Endothelial cell of umbilical vein (primary cell): ENCODE data around the gene CAMKMT. TPM values are rescaled to one million over a fixed set of nuclear protein-coding genes. Genes with fewer than 3 reads are reported as not detected.

Source experiments
- BruUV-seq: library from RNA; stranded (reverse); fragments of 400-500 nt; replicated peaks from 2 replicates; lab custom pipeline; 2021; lab: Mats Ljungman, UMichigan
- CTCF ChIA-PET: fragments of 300-600, 350-600 bp; sonication (Branson Sonifier 250); formaldehyde crosslinking; loops from one replicate; lab custom pipeline; 2021; ENCODE audit warnings: antibody characterized with exemption, inconsistent platforms; lab: Charles Lee
- POLR2A ChIA-PET: fragments of 300-600, 350-600 bp; sonication (Branson Sonifier 250); formaldehyde crosslinking; loops from one replicate; lab custom pipeline; 2021; ENCODE audit warnings: antibody characterized with exemption, inconsistent platforms; lab: Charles Lee
- DNase-seq: peaks from one replicate; pipeline ENCODE4 v3.0.0-alpha.2; 2011; ENCODE audit warnings: low read depth, low spot score
- FAIRE-seq: peaks from 2 replicates; lab custom pipeline; 2011; peaks lifted over from hg19 to GRCh38; lab: Jason Lieb, UNC
- H2AFZ ChIP-seq: 2 replicates; pipeline ENCODE4 v1.6.0; 2012; ENCODE audit warnings: low read depth, low read length, control low read depth, inconsistent platforms
- H3K27ac ChIP-seq: 2 replicates; pipeline ENCODE4 v1.5.1; 2011; ENCODE audit warnings: low read depth, mild to moderate bottlenecking, control low read depth, low read length, moderate library complexity; ENCODE audit not compliant: insufficient read depth
- H3K27me3 ChIP-seq, 2 experiments: 2 replicates each; pipeline versions ENCODE4 v1.6.0 to v1.6.1; 2011; ENCODE audit warnings: low read length in 2 of 2, mixed read lengths in 1 of 2; ENCODE audit not compliant: control insufficient read depth in 2 of 2, insufficient read depth in 2 of 2
- H3K36me3 ChIP-seq, 2 experiments: 2 replicates in 1 of 2; 3 replicates in 1 of 2; pipeline ENCODE4 v1.5.1; 2011; ENCODE audit warnings: low read length in 2 of 2, mild to moderate bottlenecking in 1 of 2, moderate library complexity in 1 of 2; ENCODE audit not compliant: control insufficient read depth in 2 of 2, insufficient read depth in 2 of 2; ENCODE audit errors: extremely low read depth in 1 of 2
- H3K4me1 ChIP-seq: 3 replicates; pipeline ENCODE4 v1.5.1; 2011; ENCODE audit warnings: mild to moderate bottlenecking, low read length; ENCODE audit not compliant: control insufficient read depth, insufficient read depth; ENCODE audit errors: extremely low read depth
- H3K4me2 ChIP-seq: 2 replicates; pipeline ENCODE4 v1.6.1; 2011; ENCODE audit warnings: low read length, control low read depth, mixed read lengths; ENCODE audit not compliant: insufficient read depth
- H3K4me3 ChIP-seq, 3 experiments: fragments of 200-600 bp in 1 of 3; sonication (generic), shearing (Covaris generic) in 1 of 3; replicated peaks in 1 of 3; 2 replicates each; pipeline ENCODE4 v1.5.1; 2011 to 2016; ENCODE audit warnings: control low read depth in 3 of 3, low read length in 3 of 3, mild to moderate bottlenecking in 2 of 3, inconsistent platforms in 1 of 3, low read depth in 1 of 3, moderate library complexity in 1 of 3; ENCODE audit not compliant: insufficient read depth in 1 of 3
- H3K79me2 ChIP-seq: 2 replicates; pipeline ENCODE4 v1.6.0; 2012; ENCODE audit warnings: low read length, inconsistent platforms; ENCODE audit not compliant: control insufficient read depth, insufficient read depth
- H3K9ac ChIP-seq: replicated peaks from 2 replicates; pipeline ENCODE3; 2011; ENCODE audit warnings: low read length, control low read depth; ENCODE audit not compliant: insufficient read depth; ENCODE audit errors: extremely low read depth
- H3K9me1 ChIP-seq: replicated peaks from 3 replicates; pipeline ENCODE4 v1.6.0; 2011; ENCODE audit warnings: mild to moderate bottlenecking, low read length; ENCODE audit not compliant: control insufficient read depth, insufficient read depth; ENCODE audit errors: extremely low read depth
- H3K9me3 ChIP-seq: replicated peaks from 2 replicates; pipeline ENCODE4 v1.5.1; 2012; ENCODE audit warnings: low read length, inconsistent platforms; ENCODE audit not compliant: control insufficient read depth, insufficient read depth
- H4K20me1 ChIP-seq: replicated peaks from 2 replicates; pipeline ENCODE3; 2011; ENCODE audit warnings: mild to moderate bottlenecking, low read length; ENCODE audit not compliant: control insufficient read depth, insufficient read depth; ENCODE audit errors: extremely low read depth
- CTCF ChIP-seq, 2 donors: IDR thresholded peaks; 1 replicate in 1 of 2; 2 replicates in 1 of 2; pipeline ENCODE4 v1.5.1; 2011; ENCODE audit warnings: low read length in 2 of 2, mild to moderate bottlenecking in 2 of 2, moderate library complexity in 2 of 2, control low read depth in 1 of 2, inconsistent platforms in 1 of 2, low read depth in 1 of 2; ENCODE audit not compliant: insufficient read depth in 1 of 2; ENCODE audit errors: extremely low read depth in 1 of 2
- EZH2 ChIP-seq: IDR thresholded peaks from 2 replicates; pipeline ENCODE4 v1.6.1; 2012; ENCODE audit warnings: borderline replicate concordance, low read depth, mild to moderate bottlenecking, moderate library complexity, low read length, inconsistent platforms; ENCODE audit not compliant: severe bottlenecking
- FOS ChIP-seq: IDR thresholded peaks from 2 replicates; pipeline ENCODE4 v1.6.1; 2011; ENCODE audit warnings: mild to moderate bottlenecking, low read length, moderate library complexity, borderline replicate concordance; ENCODE audit not compliant: insufficient read depth
- GATA2 ChIP-seq: IDR thresholded peaks from 2 replicates; pipeline ENCODE4 v1.7.0; 2011; ENCODE audit warnings: low read depth, mild to moderate bottlenecking, moderate library complexity, mixed read lengths, low read length; ENCODE audit not compliant: insufficient read length, insufficient read depth
- JUN ChIP-seq: IDR thresholded peaks from 2 replicates; pipeline ENCODE4 v1.6.1; 2011; ENCODE audit warnings: borderline replicate concordance, low read depth; ENCODE audit not compliant: insufficient read length, insufficient read depth
- MAX ChIP-seq: IDR thresholded peaks from 2 replicates; pipeline ENCODE4 v1.6.1; 2011; ENCODE audit not compliant: insufficient read depth, insufficient read length
- MYC ChIP-seq: IDR thresholded peaks from one replicate; pipeline ENCODE4 v1.6.1; 2011; ENCODE audit warnings: mild to moderate bottlenecking, low read depth, low read length
- POLR2A ChIP-seq: IDR thresholded peaks from 2 replicates; pipeline ENCODE4 v1.6.1; 2012; ENCODE audit warnings: low read depth, mild to moderate bottlenecking, control low read depth, low read length
- POLR2AphosphoS5 ChIP-seq: IDR thresholded peaks from 2 replicates; pipeline ENCODE4 v1.6.1; 2012; ENCODE audit warnings: low read depth, mild to moderate bottlenecking, control low read depth, low read length, moderate library complexity; ENCODE audit not compliant: insufficient read depth
- dilution Hi-C: fragments of 300-500 bp; cut with MboI; formaldehyde crosslinking; loops from one replicate; pipeline ENCODE4 v1.15.0; 2019; ENCODE audit warnings: low sequenced_read_pairs; ENCODE audit not compliant: extremely low pct_ligation_motif_present
- intact Hi-C: fragments of 100-400 bp; cut with micrococcal nuclease; formaldehyde crosslinking; loops from one replicate; pipeline ENCODE4 v1.10.0; 2022
- polyA plus RNA-seq, 4 experiments: library from polyadenylated mRNA; depleted of rRNA in 3 of 4; stranded (reverse) in 3 of 4; unstranded in 1 of 4; fragments of >200 nt; gene quantifications; 2 replicates each; pipeline versions ENCODE4 v1.2.1 to v1.2.3, GENCODE V29; 2011 to 2012; ENCODE audit warnings: missing spikeins in 1 of 4
- total RNA-seq: library from RNA; stranded (reverse); gene quantifications from 2 replicates; pipeline ENCODE4 v1.2.3, GENCODE V29; 2021

The CAMKMT gene
- total and polyA plus RNA-seq, 2 donors (not counting 3 experiments of a cell fraction or from before 2014, with no cell fraction given): 4.1 to 10.7 TPM

DNA sequence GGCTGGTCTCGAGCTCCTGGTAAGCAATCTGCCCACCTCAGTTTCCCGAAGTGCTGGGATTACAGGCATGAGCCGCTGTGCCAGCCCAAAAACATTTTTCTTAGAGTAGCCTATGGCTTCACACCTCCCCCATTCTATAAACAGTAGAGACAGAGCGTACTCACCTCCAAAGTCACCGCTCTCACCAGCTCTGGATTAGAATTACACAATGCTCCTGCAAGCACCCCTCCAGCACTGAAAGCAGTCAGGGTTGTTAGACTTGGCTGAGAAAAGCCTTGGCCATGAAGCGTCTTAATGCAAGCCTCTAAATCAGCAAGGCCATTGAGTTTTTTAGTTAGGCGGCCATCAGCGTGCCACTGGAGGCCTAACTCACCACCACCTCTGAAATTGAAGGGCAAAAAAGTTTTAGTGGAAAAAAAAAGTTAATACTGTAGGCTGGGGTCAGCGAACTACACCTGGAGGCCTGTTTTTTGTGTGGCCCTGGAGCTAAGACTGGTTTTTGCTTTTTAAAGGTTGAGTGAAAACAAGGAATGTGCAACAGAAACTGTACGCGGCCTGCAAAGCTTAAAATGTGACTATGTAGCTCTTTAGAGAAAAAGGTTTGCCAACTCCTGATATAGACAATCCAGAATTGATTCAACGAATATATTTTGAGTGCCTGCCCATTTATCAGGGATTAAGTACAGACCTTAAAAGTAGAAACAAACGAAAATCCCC lies 35.0 kb upstream of the CAMKMT start:
- no peak for FAIRE-seq
- no peak overlapping the region for H3K4me3 ChIP-seq
- H3K27ac ChIP-seq: no peak overlapping the region
- no peak overlapping the region for H3K4me2 ChIP-seq
- no TSS peak for BruUV-seq
- ChIA-PET POLR2A (no interaction called here), CTCF (interaction anchor here (1.0 to 1.4 kb wide), 2 partner anchors 20 to 66 kb away, joined by 3 to 4 read pairs; no protein-coding TSS in a partner anchor)
- no peaks in the 10 kb centered on the region for H4K20me1 ChIP-seq
- peaks cover 10 to 11% of the 10 kb centered on the region in 2 experiments for H3K36me3 ChIP-seq
- no peaks in the 10 kb centered on the region for H3K9me3 ChIP-seq
- TF ChIP-seq POLR2AphosphoS5 (no peak), GATA2 (no peak), JUN (no peak), EZH2 (no peak), POLR2A (no peak), CTCF (IDR thresholded peaks at IDR 0.05; ENCODE audit: extremely low read depth in 1 of 2, insufficient read depth in 1 of 2, low read depth in 1 of 2, low read length in 2 of 2) (no peak), FOS (no peak), MYC (no peak), MAX (no peak)
- dilution Hi-C loops (no loop called here), intact Hi-C loops (no loop called here)
- H3K4me1 ChIP-seq: no peaks in the 10 kb centered on the region
- no peak overlapping the region for H3K9ac ChIP-seq
- H2AFZ ChIP-seq: no peak overlapping the region
- no peaks in the 10 kb centered on the region for H3K79me2 ChIP-seq
- H3K27me3 ChIP-seq: no peaks in the 10 kb centered on the region
- H3K9me1 ChIP-seq: no peaks in the 10 kb centered on the region
- DNase-seq: no peak
